Non-pigmented ciliary epithelial cell (primary cell): Measurements from ENCODE around the gene TBC1D3B.
"Not testable (repeated sequence)": the region's sequence is repeated elsewhere in the genome, so short reads cannot be mapped to it uniquely, and the experiment has no call there.

Source experiments
- DNase-seq: peaks from one replicate; pipeline ENCODE4 v3.0.0-alpha.2; 2010; ENCODE audit warnings: low read depth

Gene TBC1D3B

GRCh38 chr17:36128411-36128978 lies 47.9 kb downstream of the TBC1D3B start:
- no peak for DNase-seq

- no peak for DNase-seq
These were observed 48.5 kb downstream of the TBC1D3B start for GRCh38 chr17:36127911-36128310.

GRCh38 chr17:36127199-36127893 lies 49.1 kb downstream of the TBC1D3B start:
- DNase-seq = no peak

DNA sequence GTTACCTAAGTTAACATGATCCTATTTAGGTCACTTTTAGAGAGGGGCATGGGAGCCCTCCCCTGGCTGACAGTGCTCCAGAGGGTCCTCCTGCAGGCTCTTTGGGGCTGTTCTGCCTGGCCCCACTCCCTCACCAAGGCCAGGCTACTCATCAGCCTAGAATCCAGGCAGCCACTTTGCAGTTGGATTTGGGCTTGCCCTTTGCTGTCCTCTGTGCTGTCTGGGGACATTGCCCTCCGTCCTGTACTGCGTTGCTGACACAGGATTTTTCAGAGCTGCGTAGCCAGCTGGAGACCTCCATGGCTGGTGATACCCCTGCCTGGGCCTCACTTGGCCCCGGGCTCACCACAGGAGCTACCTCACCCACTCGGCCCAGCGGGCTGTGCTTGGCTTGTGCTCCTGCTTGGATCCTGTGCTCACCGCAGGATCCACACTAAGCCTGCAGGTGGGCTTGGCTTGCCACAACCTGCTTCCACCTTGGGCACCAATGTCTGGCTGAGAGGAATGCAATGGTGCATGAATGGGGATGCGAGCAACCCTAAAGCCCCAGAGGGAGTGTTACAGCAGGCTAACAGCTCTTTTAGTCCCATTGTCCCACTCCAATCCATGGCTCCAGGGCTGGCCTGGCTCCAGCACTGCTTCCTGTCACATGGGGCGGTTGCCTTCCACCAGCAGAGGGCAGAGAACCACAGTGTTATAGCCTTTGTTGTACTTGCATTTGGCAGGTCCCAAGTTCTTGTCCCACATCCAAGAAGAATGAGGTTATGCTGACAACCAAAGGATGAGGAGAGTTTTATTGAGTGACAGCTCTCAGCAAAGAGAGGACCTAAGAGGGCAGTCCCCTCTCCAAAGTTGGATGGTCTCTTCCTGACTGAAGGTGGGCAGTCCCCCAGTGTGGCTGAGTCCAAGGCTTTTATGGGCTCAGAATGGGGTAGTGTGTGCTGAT lies 51.3 kb downstream of the TBC1D3B start:
- DNase-seq = no peak

DNA sequence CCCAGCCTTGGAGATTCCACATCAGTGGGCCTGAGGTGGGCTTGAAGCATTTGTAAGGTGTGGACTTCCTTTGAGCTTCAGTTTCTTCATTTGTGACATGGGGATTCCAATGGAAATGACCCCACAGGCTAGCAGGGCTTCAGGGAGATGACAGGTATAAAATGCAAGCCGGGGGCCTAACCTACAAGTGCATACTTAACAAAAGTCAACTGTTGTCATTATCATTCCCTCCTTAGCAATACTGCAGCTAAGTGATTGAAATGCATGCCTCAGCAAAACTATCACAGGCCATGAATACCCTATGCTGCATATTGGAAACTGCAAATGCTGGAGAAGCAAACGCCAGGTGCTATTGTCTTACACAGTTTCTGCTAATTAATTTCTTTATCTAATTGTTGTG lies 53.0 kb downstream of the TBC1D3B start:
- DNase-seq = no peak

- DNase-seq = not testable (repeated sequence)
These were observed 55.3 kb downstream of the TBC1D3B start for GRCh38 chr17:36121099-36121498.

DNA sequence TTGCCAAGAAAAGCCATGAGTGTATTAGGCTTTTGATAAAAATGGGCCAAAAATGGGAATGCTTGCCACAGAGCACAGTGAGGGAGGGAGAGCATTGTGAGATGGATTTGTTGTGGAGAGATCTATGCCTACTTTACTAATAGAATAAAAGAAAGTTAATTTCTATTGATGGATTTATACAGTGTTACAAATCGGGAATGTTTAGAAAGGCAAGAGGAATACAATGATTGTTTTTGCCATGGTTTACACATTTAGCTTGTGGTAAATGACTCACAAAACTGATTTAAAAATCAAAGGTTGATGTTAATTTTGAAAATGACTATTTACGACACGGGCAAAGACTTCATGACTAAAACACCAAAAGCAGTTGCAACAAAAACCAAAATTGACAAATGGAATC lies 56.2 kb downstream of the TBC1D3B start:
- no peak for DNase-seq

GRCh38 chr17:36118477-36119353 lies 57.7 kb downstream of the TBC1D3B start:
- no peak for DNase-seq

DNA sequence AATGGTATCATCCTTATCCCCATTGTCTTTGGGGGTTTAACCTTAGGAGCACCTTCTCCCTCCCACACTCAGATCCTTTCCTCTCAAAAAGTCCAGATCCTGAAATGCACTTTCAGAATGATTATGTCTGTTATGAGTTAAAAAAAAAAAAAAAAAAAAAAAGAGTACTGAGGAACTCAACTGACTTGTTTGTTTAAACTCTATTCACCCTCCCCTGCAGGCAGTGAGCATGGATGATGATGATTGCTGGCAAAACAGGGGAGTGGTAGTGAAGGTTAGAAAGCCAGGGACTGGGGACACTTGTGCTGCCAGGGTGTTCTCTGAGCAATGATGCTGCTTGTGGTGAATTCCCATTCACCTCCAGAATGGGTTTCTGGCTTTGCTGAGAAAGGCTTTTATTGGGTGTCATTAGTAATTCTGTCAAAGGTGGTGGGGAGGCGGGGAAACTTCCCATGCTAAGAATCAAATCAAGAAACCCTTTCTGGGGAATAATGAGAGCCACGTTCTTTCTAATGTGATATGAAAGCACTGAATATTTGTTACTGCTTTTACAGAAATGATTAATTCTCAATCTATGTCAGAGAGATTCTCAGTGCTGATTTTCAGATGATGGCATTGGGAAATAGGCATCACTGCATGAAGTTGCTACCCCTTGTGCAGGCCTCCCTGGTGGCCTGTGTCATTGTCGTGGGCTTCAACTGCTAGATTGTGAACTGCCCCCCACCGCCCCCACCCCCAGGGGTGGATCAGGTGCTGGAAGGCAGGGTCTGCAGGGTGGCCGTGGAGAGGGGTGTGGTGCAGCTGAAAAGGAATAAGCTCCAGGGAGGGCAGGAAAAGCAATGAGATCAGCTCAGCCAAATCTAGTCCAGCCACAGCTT lies 58.7 kb downstream of the TBC1D3B start:
- DNase-seq = no peak
